Activated CD4-positive, alpha-beta T cell treated with anti-CD3 and anti-CD28 coated beads for 36 hours (primary cell): Measurements from ENCODE around the gene CLCC1. TPM values are rescaled to one million over a fixed set of nuclear protein-coding genes. Genes with fewer than 3 reads are reported as not detected.
"Not testable (repeated sequence)": the region's sequence is repeated elsewhere in the genome, so short reads cannot be mapped to it uniquely, and the experiment has no call there.

Experiments
- ATAC-seq: fragments of 200-7000 bp; cut with Tn5 transposase; one replicate; pipeline ENCODE4 v1.10.0; 2021; ENCODE audit warnings: mild to moderate bottlenecking, moderate library complexity
- CTCF ChIA-PET: fragments of 350-600 bp; sonication (Branson Sonifier 250); formaldehyde crosslinking; loops from one replicate; lab custom pipeline; 2021; ENCODE audit warnings: antibody characterized with exemption; lab: Charles Lee
- POLR2A ChIA-PET: fragments of 350-600 bp; sonication (Branson Sonifier 250); formaldehyde crosslinking; loops from one replicate; lab custom pipeline; 2021; ENCODE audit warnings: antibody characterized with exemption, inconsistent platforms; lab: Charles Lee
- DNase-seq: peaks from one replicate; pipeline ENCODE4 v3.0.0-alpha.2; 2020
- H3K27ac Mint-ChIP-seq: one replicate; pipeline ENCODE4 v1.8.0; 2021; ENCODE audit warnings: mixed read lengths
- H3K27me3 Mint-ChIP-seq: one replicate; pipeline ENCODE4 v1.8.0; 2021; ENCODE audit warnings: mixed read lengths
- H3K36me3 Mint-ChIP-seq: one replicate; pipeline ENCODE4 v1.8.0; 2021; ENCODE audit warnings: low read depth, mixed read lengths
- H3K4me1 Mint-ChIP-seq: one replicate; pipeline ENCODE4 v1.8.0; 2021; ENCODE audit warnings: mixed read lengths
- H3K4me3 Mint-ChIP-seq: one replicate; pipeline ENCODE4 v1.8.0; 2021; ENCODE audit warnings: mild to moderate bottlenecking, moderate library complexity, mixed read lengths
- H3K9me3 Mint-ChIP-seq: one replicate; pipeline ENCODE4 v1.8.0; 2021; ENCODE audit warnings: low read depth, mixed read lengths
- intact Hi-C, 2 experiments: fragments of 100-400 bp; cut with DNase I in 1 of 2; cut with micrococcal nuclease in 1 of 2; formaldehyde crosslinking; loops; one replicate each; pipeline versions ENCODE4 v1.14.2 to v1.15.1; 2022 to 2024; cut with DNase I, micrococcal nuclease
- total RNA-seq, 2 experiments: library from RNA; stranded (reverse); gene quantifications; one replicate each; pipeline ENCODE4 v1.2.3, GENCODE V29; 2021

CLCC1 gene, protein sequence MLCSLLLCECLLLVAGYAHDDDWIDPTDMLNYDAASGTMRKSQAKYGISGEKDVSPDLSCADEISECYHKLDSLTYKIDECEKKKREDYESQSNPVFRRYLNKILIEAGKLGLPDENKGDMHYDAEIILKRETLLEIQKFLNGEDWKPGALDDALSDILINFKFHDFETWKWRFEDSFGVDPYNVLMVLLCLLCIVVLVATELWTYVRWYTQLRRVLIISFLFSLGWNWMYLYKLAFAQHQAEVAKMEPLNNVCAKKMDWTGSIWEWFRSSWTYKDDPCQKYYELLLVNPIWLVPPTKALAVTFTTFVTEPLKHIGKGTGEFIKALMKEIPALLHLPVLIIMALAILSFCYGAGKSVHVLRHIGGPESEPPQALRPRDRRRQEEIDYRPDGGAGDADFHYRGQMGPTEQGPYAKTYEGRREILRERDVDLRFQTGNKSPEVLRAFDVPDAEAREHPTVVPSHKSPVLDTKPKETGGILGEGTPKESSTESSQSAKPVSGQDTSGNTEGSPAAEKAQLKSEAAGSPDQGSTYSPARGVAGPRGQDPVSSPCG
- total RNA-seq = 10 to 100 TPM; 15.7 to 17.1 TPM

DNA sequence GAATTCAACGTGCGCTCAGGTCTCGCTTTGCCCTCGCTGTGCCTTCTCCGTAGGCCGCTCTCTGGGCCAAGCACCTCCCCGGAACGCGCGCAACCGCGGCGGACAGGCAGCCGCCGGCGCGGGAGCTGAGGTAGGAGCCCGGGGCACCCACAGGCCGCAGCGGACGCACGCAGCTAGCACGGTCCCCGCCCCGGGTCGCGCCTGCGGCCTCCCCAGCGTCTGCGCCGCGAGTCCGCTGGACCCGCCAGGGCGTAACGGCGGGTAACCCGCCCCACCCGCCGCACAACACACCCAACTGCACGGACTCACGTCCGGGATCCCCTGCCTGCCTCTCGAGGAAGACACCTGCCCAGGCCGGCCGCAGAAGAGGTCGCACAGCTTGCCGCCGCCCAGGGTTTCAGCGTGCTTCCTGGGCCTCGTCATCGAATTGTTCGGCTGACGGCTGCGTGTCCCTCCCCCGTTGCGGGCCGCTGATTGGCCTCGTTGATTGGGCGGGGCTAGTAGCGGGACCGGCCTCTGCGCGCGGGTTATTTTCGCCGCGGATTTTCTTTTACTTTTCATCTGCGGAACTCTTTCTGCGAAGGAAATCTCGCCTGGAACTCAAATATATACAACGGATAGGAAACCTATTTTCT is at the start of gene CLCC1:
Gene CLCC1 (minus strand): TSS at position 433 of the 635 bp plus-strand sequence. CDS start 13,047 bp downstream, outside the sequence.
- CTCF ChIA-PET = interaction anchor here (0.5 to 2.0 kb wide), 6 partner anchors 10 to 570 kb away, joined by 3 to 7 read pairs (median 4); partner anchors contain the start of gene PRPF38B
- H3K27ac Mint-ChIP-seq = peak within 1 kb of the TSS; percentile 91
- peaks cover 22% of the 10 kb centered on the region for H3K36me3 Mint-ChIP-seq
- ATAC-seq (peak; percentile 97), DNase-seq (peak; percentile 96)
- H3K4me1 Mint-ChIP-seq = peaks cover 26% of the 10 kb centered on the region
- POLR2A ChIA-PET = no interaction called here
- intact Hi-C loops = loop anchor here (1.0 to 10.0 kb wide), 10 partner anchors 80 to 544 kb away; partner anchors contain the start of genes PRPF38B (in 2 of the 2), WDR47 (in 2 of the 2), AMIGO1 (in 1 of the 2) and GPSM2 (in 1 of the 2)
- peak within 1 kb of the TSS; percentile 81 for H3K4me3 Mint-ChIP-seq
- H3K27me3 Mint-ChIP-seq = no peaks in the 10 kb centered on the region
- no peaks in the 10 kb centered on the region for H3K9me3 Mint-ChIP-seq

DNA sequence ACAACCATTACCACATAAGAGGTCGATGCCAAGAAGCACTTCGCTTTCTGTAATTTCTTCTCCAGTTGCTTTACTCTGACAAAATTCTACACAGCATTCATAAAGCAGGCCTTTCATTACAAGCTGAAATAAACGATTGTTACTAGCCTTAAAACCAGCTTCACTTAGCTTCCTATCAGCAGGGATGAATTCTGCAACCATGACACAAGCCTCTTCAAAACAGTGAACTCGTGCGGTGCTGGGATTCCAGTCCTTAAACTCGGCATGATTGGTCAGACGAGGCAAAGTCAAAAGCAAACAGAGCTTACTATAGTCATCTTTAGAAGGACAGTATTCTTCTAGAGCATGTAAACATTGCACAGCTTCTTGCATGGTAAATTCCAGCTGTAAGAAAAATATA is 48.1 kb upstream of the CLCC1 start:
- ChIA-PET CTCF (interaction anchor here (1.6 to 2.0 kb wide), 2 partner anchors 12 to 20 kb away, joined by 4 read pairs; no protein-coding TSS in a partner anchor), POLR2A (no interaction called here)
- intact Hi-C loops = no loop called here

DNA sequence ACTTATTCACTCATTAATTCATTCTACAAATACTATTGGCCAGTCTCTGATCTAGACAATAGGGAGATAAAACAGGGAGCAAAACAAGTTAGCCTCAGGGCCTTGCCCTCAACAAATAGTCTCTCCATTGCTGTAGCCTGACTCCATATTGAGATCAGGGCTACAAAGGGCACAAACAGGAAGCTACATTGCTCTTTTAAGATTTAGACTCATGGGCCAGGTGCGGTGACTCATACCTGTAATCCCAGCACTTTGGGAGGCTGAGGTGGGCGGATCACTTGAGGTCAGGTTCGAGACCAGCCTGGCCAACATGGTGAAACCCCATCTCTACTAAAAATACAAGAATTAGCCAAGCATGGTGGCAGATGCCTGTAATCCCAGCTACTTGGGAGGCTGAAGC is 33.3 kb upstream of the CLCC1 start:
- H3K36me3 Mint-ChIP-seq = peaks cover 40% of the 10 kb centered on the region
- ATAC-seq (peak; percentile 61), DNase-seq (peak; percentile 46)
- intact Hi-C loops, H3K27me3 Mint-ChIP-seq, POLR2A ChIA-PET, CTCF ChIA-PET, H3K4me3 Mint-ChIP-seq, H3K4me1 Mint-ChIP-seq, H3K27ac Mint-ChIP-seq, H3K9me3 Mint-ChIP-seq: not testable (repeated sequence)

More for the DNA sequence above, 48.1 kb upstream of the CLCC1 start:
- peaks cover 14% of the 10 kb centered on the region for H3K36me3 Mint-ChIP-seq
- DNase-seq (no peak), ATAC-seq (no peak)
- no peaks in the 10 kb centered on the region for H3K9me3 Mint-ChIP-seq
- H3K4me3 Mint-ChIP-seq = no peak overlapping the region
- H3K4me1 Mint-ChIP-seq = no peaks in the 10 kb centered on the region
- no peak overlapping the region for H3K27ac Mint-ChIP-seq
- no peaks in the 10 kb centered on the region for H3K27me3 Mint-ChIP-seq

DNA sequence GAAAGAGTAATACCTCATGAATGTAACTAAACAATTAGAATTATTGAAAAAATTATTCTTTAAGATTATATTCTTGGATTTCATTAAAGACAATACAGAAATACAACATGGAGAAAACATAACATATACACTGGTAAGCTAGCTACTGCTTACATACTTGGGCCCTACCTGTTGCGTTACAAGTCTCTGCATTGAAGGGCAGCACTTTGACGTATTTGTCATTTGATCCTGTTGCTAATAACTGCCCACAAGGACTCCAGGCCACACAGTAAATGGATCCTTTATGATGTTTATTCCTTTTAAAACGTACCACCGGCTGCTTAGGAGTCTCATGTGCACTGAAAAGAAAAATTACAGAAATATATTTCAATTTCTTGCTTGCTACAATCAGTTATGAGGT is 19.8 kb upstream of the CLCC1 start:
- no peak for ATAC-seq
- Mint-ChIP-seq H3K9me3 (no peaks in the 10 kb centered on the region), H3K4me3 (no peak overlapping the region), H3K4me1 (no peaks in the 10 kb centered on the region), H3K27ac (no peak overlapping the region), H3K27me3 (no peaks in the 10 kb centered on the region), H3K36me3 (peaks cover 16% of the 10 kb centered on the region)
- intact Hi-C loops = no loop called here
- no peak for DNase-seq
- POLR2A ChIA-PET = no interaction called here
- CTCF ChIA-PET = interaction anchor here (0.7 kb wide), 1 partner anchor 42 kb away, joined by 3 read pairs; no protein-coding TSS in a partner anchor

DNA sequence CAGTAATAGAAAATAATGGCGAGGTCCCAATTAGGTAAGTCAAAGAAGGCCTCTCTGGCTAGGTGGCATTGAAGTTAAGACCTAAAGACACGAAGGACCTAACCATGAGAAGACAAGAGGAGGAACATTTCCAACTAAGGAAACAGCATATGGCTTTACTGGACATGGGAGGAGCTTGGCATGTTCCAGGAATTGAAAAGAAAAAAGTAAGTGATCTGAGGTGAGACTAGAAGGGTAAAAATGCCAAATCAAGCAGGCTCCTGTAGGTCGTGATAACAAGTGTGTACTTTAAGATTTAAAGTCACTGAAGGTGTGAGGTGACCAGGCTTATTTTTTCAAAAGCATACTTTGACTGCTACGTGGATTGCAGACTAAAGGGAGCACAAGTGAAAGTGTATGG is 13.4 kb upstream of the CLCC1 start:
- ChIA-PET CTCF (interaction anchor here (0.9 to 1.8 kb wide), 2 partner anchors 17 to 123 kb away, joined by 3 to 4 read pairs; no protein-coding TSS in a partner anchor), POLR2A (no interaction called here)
- Mint-ChIP-seq H3K27ac (no peak overlapping the region), H3K9me3 (no peaks in the 10 kb centered on the region), H3K36me3 (peaks cover 20% of the 10 kb centered on the region), H3K4me3 (no peak overlapping the region), H3K4me1 (no peaks in the 10 kb centered on the region), H3K27me3 (no peaks in the 10 kb centered on the region)
- intact Hi-C loops = no loop called here
- no peak for DNase-seq
- ATAC-seq = no peak

DNA sequence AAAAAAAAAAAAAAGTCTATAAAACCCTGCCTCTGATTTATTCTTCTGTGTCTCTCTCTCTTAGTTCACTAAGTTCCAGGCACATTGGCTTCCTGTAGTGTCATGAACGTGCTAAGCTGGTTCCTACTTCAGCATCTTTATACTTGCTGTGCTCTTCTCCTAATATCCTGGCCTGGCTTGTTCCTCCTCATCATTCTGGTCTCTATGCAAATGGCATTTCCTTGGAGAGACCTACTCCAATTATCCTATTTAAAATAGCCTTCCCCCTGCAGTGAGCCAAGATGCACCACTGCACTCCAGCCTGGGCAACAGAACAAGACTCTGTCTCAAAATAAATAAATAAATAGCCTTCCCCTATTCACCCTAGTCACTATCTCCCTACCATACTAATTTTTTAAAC is 9.7 kb upstream of the CLCC1 start:
- Mint-ChIP-seq H3K4me3 (no peak overlapping the region), H3K27me3 (no peaks in the 10 kb centered on the region), H3K9me3 (no peaks in the 10 kb centered on the region), H3K4me1 (no peaks in the 10 kb centered on the region), H3K36me3 (peaks cover 17% of the 10 kb centered on the region), H3K27ac (no peak overlapping the region)
- CTCF ChIA-PET = interaction anchor here (0.7 kb wide), 1 partner anchor 74 kb away, joined by 3 read pairs; no protein-coding TSS in a partner anchor
- POLR2A ChIA-PET = no interaction called here
- intact Hi-C loops = no loop called here
- DNase-seq (no peak), ATAC-seq (no peak)

DNA sequence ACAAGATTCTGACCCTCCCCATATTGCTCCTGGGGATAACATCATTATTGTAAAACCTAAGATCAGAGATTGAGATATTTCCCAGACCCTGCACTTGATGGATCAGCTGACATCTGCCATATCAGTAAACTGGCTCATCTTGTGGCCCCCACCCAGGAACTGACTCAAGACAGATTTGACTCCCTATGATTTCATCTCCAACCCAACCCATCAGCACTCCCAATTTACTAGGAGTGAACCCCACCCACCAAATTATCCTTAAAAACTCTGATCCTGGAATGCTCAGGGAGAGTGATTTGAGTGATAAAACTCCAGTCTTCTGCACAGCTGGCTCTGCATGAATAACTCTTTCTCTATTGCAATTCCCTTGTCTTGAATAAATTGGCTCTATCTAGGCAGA is 6.1 kb upstream of the CLCC1 start:
- H3K4me3 Mint-ChIP-seq = no peak overlapping the region
- no peaks in the 10 kb centered on the region for H3K9me3 Mint-ChIP-seq

DNA sequence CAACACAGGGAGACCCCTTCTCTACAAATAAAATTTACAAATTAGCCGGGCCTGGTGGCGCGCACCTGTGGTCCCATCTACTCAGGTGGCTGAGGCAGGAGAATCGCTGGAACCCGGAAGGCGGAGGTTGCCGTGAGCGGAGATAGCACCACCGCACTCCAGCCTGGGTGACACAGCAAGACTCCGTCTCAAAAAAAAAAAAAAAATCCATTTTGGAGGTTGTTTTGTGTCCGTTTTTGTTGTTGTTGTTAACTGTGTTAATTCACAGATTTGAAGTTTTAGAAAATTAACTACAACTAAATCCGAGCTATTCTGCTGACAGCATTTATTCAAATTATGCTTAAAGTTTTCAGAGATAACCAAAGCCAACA is 618 bp downstream of the CLCC1 start:
- Mint-ChIP-seq H3K4me3 (peak overlapping the region; percentile 81), H3K36me3 (peaks cover 25% of the 10 kb centered on the region), H3K4me1 (peaks cover 31% of the 10 kb centered on the region), H3K9me3 (no peaks in the 10 kb centered on the region), H3K27ac (peak overlapping the region; percentile 82), H3K27me3 (no peaks in the 10 kb centered on the region)
- POLR2A ChIA-PET = no interaction called here
- DNase-seq (peak; percentile 65), ATAC-seq (no peak)
- intact Hi-C loops = loop anchor here (1.0 to 10.0 kb wide), 10 partner anchors 80 to 545 kb away; partner anchors contain the start of genes PRPF38B (in 2 of the 2), TMEM167B (in 2 of the 2), WDR47 (in 2 of the 2) and AMIGO1 (in 1 of the 2)
- CTCF ChIA-PET = interaction anchor here (0.6 to 2.0 kb wide), 5 partner anchors 9 to 520 kb away, joined by 3 to 7 read pairs (median 4); partner anchors contain the start of gene PRPF38B

More for the DNA sequence above, 6.1 kb upstream of the CLCC1 start:
- intact Hi-C loops = loop anchor here in 1 of 2 experiments (10.0 kb wide), 1 partner anchor 455 kb away; the partner anchor contains the start of gene PSMA5
- H3K27me3 Mint-ChIP-seq = no peaks in the 10 kb centered on the region
- POLR2A ChIA-PET = no interaction called here
- CTCF ChIA-PET = no interaction called here
- H3K36me3 Mint-ChIP-seq = peaks cover 7% of the 10 kb centered on the region
- ATAC-seq (no peak), DNase-seq (no peak)
- H3K27ac Mint-ChIP-seq = no peak overlapping the region
- H3K4me1 Mint-ChIP-seq = peaks cover under 1% of the 10 kb centered on the region

DNA sequence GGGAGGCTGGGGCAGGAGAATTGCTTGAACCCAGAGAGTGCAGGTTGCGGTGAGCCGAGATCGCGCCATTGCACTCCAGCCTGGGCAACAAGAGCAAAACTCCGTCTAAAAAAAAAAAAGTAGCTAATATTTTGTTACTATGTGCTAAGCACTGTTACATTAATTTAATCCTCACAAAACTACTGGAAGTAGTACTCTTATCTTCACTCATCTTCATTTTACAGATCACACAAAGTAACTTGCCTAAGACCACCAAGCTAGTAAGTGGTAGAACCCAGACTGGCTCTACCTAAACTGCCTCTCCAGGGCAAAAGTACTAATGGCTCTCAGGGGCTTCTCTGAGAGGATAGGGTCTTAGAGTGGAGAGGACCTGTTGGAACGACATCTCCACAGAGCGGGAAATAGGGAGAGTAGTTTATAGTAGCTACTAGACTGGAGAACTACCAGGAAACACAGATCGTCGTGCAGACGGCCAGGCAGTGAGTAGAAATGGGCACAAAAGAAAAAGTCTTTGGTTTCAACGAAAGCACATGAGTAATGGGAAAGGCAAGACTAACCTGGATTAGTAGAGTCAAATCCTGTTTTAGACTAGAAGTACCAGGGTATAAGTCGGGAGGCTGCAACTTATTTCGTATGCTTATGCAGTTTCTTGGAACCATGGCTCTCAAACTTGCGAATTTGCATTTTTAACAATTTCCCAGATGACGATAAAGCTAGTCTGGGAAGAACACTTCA is 1.4 kb downstream of the CLCC1 start:
- H3K36me3 Mint-ChIP-seq = peaks cover 28% of the 10 kb centered on the region
- H3K4me3 Mint-ChIP-seq = peak overlapping the region; percentile 81
- no peak for DNase-seq
- H3K27me3 Mint-ChIP-seq = no peaks in the 10 kb centered on the region
- intact Hi-C loops = loop anchor here (1.0 to 10.0 kb wide), 9 partner anchors 81 to 545 kb away; partner anchors contain the start of genes PRPF38B (in 2 of the 2), WDR47 (in 2 of the 2), AMIGO1 (in 1 of the 2) and GPSM2 (in 1 of the 2)
- CTCF ChIA-PET = interaction anchor here (1.1 to 2.0 kb wide), 2 partner anchors 138 to 150 kb away, joined by 3 to 7 read pairs; a partner anchor contains a TSS
- no peaks in the 10 kb centered on the region for H3K9me3 Mint-ChIP-seq
- POLR2A ChIA-PET = no interaction called here
- peaks cover 38% of the 10 kb centered on the region for H3K4me1 Mint-ChIP-seq
- peak overlapping the region; percentile 82 for H3K27ac Mint-ChIP-seq
- no peak for ATAC-seq

DNA sequence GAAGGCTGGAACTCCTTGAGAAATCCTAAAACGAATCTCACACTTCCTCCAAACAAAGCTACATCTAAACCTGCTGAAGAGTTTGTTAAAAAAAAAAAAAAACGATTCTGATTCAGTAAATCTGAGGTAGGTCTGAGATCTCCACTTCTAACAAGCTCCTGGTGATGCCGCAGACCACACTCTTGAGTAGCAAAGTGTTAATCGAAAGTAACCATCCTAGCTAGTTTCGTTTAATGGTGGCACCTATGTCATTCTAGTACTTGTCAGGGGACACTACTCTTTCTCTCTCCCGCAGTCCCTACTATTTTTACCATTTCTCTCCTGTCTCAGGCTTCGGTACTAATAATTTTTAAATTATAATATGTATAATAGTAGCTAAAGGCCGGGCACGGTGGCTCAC is 2.1 kb downstream of the CLCC1 start:
- Mint-ChIP-seq H3K27ac (no peak overlapping the region), H3K27me3 (no peaks in the 10 kb centered on the region), H3K9me3 (no peaks in the 10 kb centered on the region), H3K4me3 (no peak overlapping the region), H3K4me1 (peaks cover 46% of the 10 kb centered on the region), H3K36me3 (peaks cover 28% of the 10 kb centered on the region)
- ChIA-PET POLR2A (no interaction called here), CTCF (interaction anchor here (0.6 to 1.2 kb wide), 6 partner anchors 13 to 746 kb away, joined by 3 to 6 read pairs (median 3); a partner anchor contains a TSS)
- intact Hi-C loops = loop anchor here (5.0 to 10.0 kb wide), 3 partner anchors 269 to 546 kb away; partner anchors contain the start of genes AMIGO1 (in 1 of the 2), PRPF38B (in 1 of the 2) and PSMA5 (in 1 of the 2)
- ATAC-seq = no peak
- DNase-seq = peak; percentile 17
